CD14-positive monocyte (primary cell): ENCODE measurements around the gene CFAP20DC. TPM values are rescaled to one million over a fixed set of nuclear protein-coding genes. Genes with fewer than 3 reads are reported as not detected.

ENCODE experiments used
- DNase-seq, 3 donors: peaks; one replicate each; pipeline ENCODE4 v3.0.0-alpha.2; 2011 to 2022
- H2AFZ ChIP-seq: 2 replicates; pipeline ENCODE4 v1.6.0; 2012; ENCODE audit warnings: mild to moderate bottlenecking, low read depth, low read length, inconsistent platforms; ENCODE audit not compliant: insufficient read depth, poor library complexity, severe bottlenecking
- H3K27ac ChIP-seq, 2 donors: 1 replicate in 1 of 2; 2 replicates in 1 of 2; pipeline ENCODE4 v1.5.1; 2012 to 2013; ENCODE audit warnings: low read length in 2 of 2, control low read depth in 1 of 2, inconsistent platforms in 1 of 2, low read depth in 1 of 2, mild to moderate bottlenecking in 1 of 2
- H3K27me3 ChIP-seq, 2 donors: one replicate each; pipeline versions ENCODE4 v1.6.0 to v1.6.1; 2011 to 2013; ENCODE audit warnings: low read length in 2 of 2; ENCODE audit not compliant: control insufficient read depth in 2 of 2, insufficient read depth in 2 of 2
- H3K36me3 ChIP-seq, 2 donors: replicated peaks in 1 of 2; 1 replicate in 1 of 2; 2 replicates in 1 of 2; pipeline versions ENCODE4 v1.5.1 to v1.6.1; 2012 to 2013; ENCODE audit warnings: low read length in 2 of 2, control low read depth in 1 of 2, inconsistent platforms in 1 of 2, mild to moderate bottlenecking in 1 of 2; ENCODE audit not compliant: insufficient read depth in 2 of 2, control insufficient read depth in 1 of 2
- H3K4me1 ChIP-seq, 2 donors: 1 replicate in 1 of 2; 2 replicates in 1 of 2; pipeline versions ENCODE4 v1.5.1 to v1.6.1; 2012 to 2013; ENCODE audit warnings: low read length in 2 of 2, control low read depth in 1 of 2, inconsistent platforms in 1 of 2, mild to moderate bottlenecking in 1 of 2, moderate library complexity in 1 of 2; ENCODE audit not compliant: insufficient read depth in 2 of 2, control insufficient read depth in 1 of 2
- H3K4me2 ChIP-seq: replicated peaks from 2 replicates; pipeline ENCODE3; 2012; ENCODE audit warnings: low read length, moderate library complexity, mild to moderate bottlenecking; ENCODE audit not compliant: poor library complexity, severe bottlenecking; ENCODE audit errors: extremely low read depth
- H3K4me3 ChIP-seq, 3 experiments: fragments of 200-600 bp in 1 of 3; sonication (generic) in 1 of 3; replicated peaks in 1 of 3; 1 replicate in 2 of 3; 2 replicates in 1 of 3; pipeline ENCODE4 v1.5.1; 2011 to 2013; ENCODE audit warnings: low read length in 3 of 3, mild to moderate bottlenecking in 3 of 3, control low read depth in 2 of 3, low read depth in 2 of 3, inconsistent platforms in 1 of 3, moderate library complexity in 1 of 3
- H3K79me2 ChIP-seq: 2 replicates; pipeline ENCODE4 v1.6.0; 2012; ENCODE audit warnings: mild to moderate bottlenecking, control low read depth, inconsistent platforms, low read length, moderate library complexity; ENCODE audit not compliant: insufficient read depth
- H3K9ac ChIP-seq: 2 replicates; pipeline ENCODE4 v1.6.0; 2017; ENCODE audit warnings: low read length, mild to moderate bottlenecking; ENCODE audit not compliant: insufficient read depth, poor library complexity, severe bottlenecking
- H3K9me3 ChIP-seq, 2 donors: replicated peaks in 1 of 2; 1 replicate in 1 of 2; 2 replicates in 1 of 2; pipeline versions ENCODE4 v1.5.1 to v1.6.1; 2012 to 2013; ENCODE audit warnings: low read length in 2 of 2, control low read depth in 1 of 2; ENCODE audit not compliant: control insufficient read depth in 1 of 2, insufficient read depth in 1 of 2
- H4K20me1 ChIP-seq: 2 replicates; pipeline ENCODE4 v1.6.0; 2012; ENCODE audit warnings: mild to moderate bottlenecking, low read length, control low read depth, moderate library complexity; ENCODE audit not compliant: insufficient read depth
- H3K27ac Mint-ChIP-seq, 7 donors: one replicate each; pipeline ENCODE4 v1.8.0; 2020; ENCODE audit warnings: mild to moderate bottlenecking in 7 of 7, mixed read lengths in 7 of 7, moderate library complexity in 6 of 7, inconsistent platforms in 2 of 7
- H3K27me3 Mint-ChIP-seq, 3 donors: one replicate each; pipeline ENCODE4 v1.8.0; 2021 to 2022; ENCODE audit warnings: low read depth in 3 of 3, mild to moderate bottlenecking in 3 of 3, mixed read lengths in 3 of 3, moderate library complexity in 3 of 3, inconsistent platforms in 1 of 3
- H3K36me3 Mint-ChIP-seq, 2 donors: one replicate each; pipeline ENCODE4 v1.8.0; 2020; ENCODE audit warnings: mixed read lengths in 2 of 2, inconsistent platforms in 1 of 2, mild to moderate bottlenecking in 1 of 2
- H3K4me1 Mint-ChIP-seq: one replicate; pipeline ENCODE4 v1.8.0; 2020; ENCODE audit warnings: mild to moderate bottlenecking, mixed read lengths
- H3K4me3 Mint-ChIP-seq, 2 donors: one replicate each; pipeline ENCODE4 v1.8.0; 2020; ENCODE audit warnings: mild to moderate bottlenecking in 2 of 2, mixed read lengths in 2 of 2, moderate library complexity in 1 of 2
- H3K9me3 Mint-ChIP-seq, 7 donors: one replicate each; pipeline ENCODE4 v1.8.0; 2020 to 2022; ENCODE audit warnings: mixed read lengths in 7 of 7, mild to moderate bottlenecking in 6 of 7, moderate library complexity in 6 of 7, inconsistent platforms in 2 of 7
- WGBS: methylation state at CpG from one replicate; pipeline ENCODE4 v1.1.5; 2013; ENCODE audit warnings: missing lambda C conversion rate; ENCODE audit not compliant: insufficient coverage; 5-methylcytosine and 5-hydroxymethylcytosine counted together
- intact Hi-C, 2 donors: fragments of 100-400 bp; cut with micrococcal nuclease; formaldehyde crosslinking; loops; one replicate each; pipeline versions ENCODE4 v1.15.0 to v1.15.1; 2023
- polyA plus RNA-seq, 3 donors: library from polyadenylated mRNA; depleted of rRNA in 1 of 3; unstranded in 2 of 3; stranded (reverse) in 1 of 3; fragments of 300-500 nt in 2 of 3; fragments of >200 nt in 1 of 3; fragmentation: Illumina TruSeq in 2 of 3; gene quantifications; 1 replicate in 2 of 3; 2 replicates in 1 of 3; pipeline ENCODE4 v1.2.3, GENCODE V29; 2012 to 2021
- TF ChIP-seq, protein P1 (sequence below): fragments of 200-600 bp; IDR thresholded peaks from one replicate; pipeline ENCODE4 v1.8.0; 2022; ENCODE audit warnings: antibody characterized with exemption, mild to moderate bottlenecking

CFAP20DC gene
- polyA plus RNA-seq, 3 donors: not detected

DNA sequence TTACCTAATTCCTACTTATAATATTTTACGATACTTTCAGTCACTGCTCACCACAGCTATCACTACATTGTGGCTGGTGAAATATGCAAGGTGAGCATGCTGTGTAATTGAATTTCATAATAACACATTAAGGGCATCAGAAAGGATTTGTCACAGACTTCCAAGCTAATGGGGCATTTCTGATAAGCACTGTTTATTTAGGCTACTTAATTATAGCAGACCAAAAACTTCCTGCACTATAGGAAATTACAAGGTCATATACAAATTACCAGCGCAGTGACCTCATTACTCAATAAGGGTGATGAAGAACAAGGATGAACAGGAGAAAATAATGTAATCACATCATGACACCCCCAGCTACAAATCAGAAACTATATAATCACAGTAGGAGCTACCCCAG, 294.7 kb downstream of the CFAP20DC start:
- H3K9me3 Mint-ChIP-seq: peaks cover 0 to 3% (median 0%) of the 10 kb centered on the region in 7 donors
- H4K20me1 ChIP-seq: no peaks in the 10 kb centered on the region
- H3K9me3 ChIP-seq: no peaks in the 10 kb centered on the region
- no peak overlapping the region for H3K27ac ChIP-seq
- H3K9ac ChIP-seq: no peak overlapping the region
- H3K36me3 ChIP-seq: no peaks in the 10 kb centered on the region
- H3K27me3 Mint-ChIP-seq: peaks cover 0 to 5% (median 0%) of the 10 kb centered on the region in 3 donors
- TF ChIP-seq, protein P1, sequence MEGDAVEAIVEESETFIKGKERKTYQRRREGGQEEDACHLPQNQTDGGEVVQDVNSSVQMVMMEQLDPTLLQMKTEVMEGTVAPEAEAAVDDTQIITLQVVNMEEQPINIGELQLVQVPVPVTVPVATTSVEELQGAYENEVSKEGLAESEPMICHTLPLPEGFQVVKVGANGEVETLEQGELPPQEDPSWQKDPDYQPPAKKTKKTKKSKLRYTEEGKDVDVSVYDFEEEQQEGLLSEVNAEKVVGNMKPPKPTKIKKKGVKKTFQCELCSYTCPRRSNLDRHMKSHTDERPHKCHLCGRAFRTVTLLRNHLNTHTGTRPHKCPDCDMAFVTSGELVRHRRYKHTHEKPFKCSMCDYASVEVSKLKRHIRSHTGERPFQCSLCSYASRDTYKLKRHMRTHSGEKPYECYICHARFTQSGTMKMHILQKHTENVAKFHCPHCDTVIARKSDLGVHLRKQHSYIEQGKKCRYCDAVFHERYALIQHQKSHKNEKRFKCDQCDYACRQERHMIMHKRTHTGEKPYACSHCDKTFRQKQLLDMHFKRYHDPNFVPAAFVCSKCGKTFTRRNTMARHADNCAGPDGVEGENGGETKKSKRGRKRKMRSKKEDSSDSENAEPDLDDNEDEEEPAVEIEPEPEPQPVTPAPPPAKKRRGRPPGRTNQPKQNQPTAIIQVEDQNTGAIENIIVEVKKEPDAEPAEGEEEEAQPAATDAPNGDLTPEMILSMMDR: no peak
- intact Hi-C loops: no loop called here
- H3K27ac Mint-ChIP-seq: no peak overlapping the region
- H3K4me1 Mint-ChIP-seq: no peaks in the 10 kb centered on the region
- H3K36me3 Mint-ChIP-seq: no peaks in the 10 kb centered on the region
- H3K4me2 ChIP-seq: no peak overlapping the region
- no peaks in the 10 kb centered on the region for H3K79me2 ChIP-seq
- no peak overlapping the region for H3K4me3 ChIP-seq
- no peaks in the 10 kb centered on the region for H3K27me3 ChIP-seq
- H2AFZ ChIP-seq: no peak overlapping the region
- no peaks in the 10 kb centered on the region for H3K4me1 ChIP-seq
- WGBS: no CpG with 5 or more reads among the region's 2 CpGs
- no peak overlapping the region for H3K4me3 Mint-ChIP-seq
- no peak for DNase-seq

DNA sequence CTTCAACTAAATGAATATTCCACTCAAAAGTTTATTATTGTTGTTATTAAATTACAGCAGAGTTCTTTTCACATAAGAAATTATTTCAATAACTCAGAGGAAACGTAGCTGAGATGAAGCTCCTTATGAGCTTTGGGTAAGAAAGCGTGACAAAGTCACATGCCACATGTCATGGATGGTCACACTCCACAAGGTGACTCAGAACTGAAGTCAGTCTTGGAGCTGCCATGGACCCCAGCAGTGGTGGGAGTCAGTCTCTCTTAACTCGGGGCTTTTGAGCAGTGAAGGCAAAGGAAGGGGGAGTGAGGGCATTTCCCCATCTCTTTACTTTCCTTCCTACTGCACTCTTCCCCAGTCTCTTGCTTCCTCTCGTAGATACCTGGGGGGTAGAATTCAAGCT, 295.8 kb downstream of the CFAP20DC start:
- H3K9ac ChIP-seq: no peak overlapping the region
- 100% methylated on average over 2 of the region's 4 CpGs for WGBS
- Mint-ChIP-seq H3K4me3 (no peak overlapping the region), H3K9me3 (peaks cover 0 to 2% (median 0%) of the 10 kb centered on the region in 7 donors), H3K27me3 (peaks cover 0 to 3% (median 0%) of the 10 kb centered on the region in 3 donors), H3K4me1 (no peaks in the 10 kb centered on the region), H3K27ac (no peak overlapping the region), H3K36me3 (no peaks in the 10 kb centered on the region)
- H3K27me3 ChIP-seq: no peaks in the 10 kb centered on the region
- no peaks in the 10 kb centered on the region for H3K4me1 ChIP-seq
- no peak overlapping the region for H3K27ac ChIP-seq
- no peak overlapping the region for H3K4me3 ChIP-seq
- H3K4me2 ChIP-seq: no peak overlapping the region
- no peaks in the 10 kb centered on the region for H4K20me1 ChIP-seq
- H3K79me2 ChIP-seq: no peaks in the 10 kb centered on the region
- intact Hi-C loops: no loop called here
- no peak overlapping the region for H2AFZ ChIP-seq
- no peak for DNase-seq
- TF ChIP-seq, protein P1: no peak
- no peaks in the 10 kb centered on the region for H3K36me3 ChIP-seq
- no peaks in the 10 kb centered on the region for H3K9me3 ChIP-seq
